Measurements from ENCODE around the gene E2F3.
A peak's percentile ranks its signal among the peaks of the same experiment; 100 is the strongest.
"Not testable (repeated sequence)": the region's sequence is repeated elsewhere in the genome, so short reads cannot be mapped to it uniquely, and the experiment has no call there.

The E2F3 gene

DNA sequence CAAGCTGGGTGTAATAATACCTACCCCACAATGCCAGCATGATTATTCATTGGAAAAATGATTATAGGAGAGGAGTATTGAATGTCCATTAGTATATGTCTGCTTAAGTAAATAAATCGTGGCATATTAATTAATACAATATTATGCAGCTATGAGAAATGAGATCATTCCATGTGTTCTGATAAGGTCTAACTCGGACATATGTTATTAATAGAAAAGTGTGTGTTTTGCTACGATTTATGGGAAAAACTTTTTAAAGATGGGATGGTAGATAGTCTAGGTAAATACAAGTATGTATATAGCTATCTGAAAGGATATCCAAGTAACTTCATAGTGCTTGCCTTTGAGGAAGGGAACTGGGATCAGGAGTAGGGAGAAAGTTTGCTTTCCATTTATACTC lies 71.1 kb downstream of the E2F3 start:
- no peak for DNase-seq

DNA sequence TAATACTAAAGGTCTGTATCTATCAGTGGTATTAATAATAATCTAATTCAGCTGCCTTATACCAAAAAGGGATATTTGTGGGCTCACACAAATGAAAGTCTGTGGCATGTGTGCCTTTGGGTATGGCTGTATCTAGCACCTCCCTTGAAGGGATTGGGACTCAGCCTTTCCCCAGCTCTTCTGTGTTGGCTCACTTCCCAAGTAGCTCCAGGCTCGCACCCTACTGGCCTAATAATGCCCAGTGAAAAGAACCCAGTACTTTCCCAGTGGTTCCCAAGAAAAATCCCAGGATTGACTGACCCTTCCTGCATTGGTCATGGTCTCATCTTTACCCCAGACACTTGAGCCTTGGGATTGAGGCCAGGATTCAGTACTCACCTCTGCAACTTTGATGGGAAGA lies 71.8 kb downstream of the E2F3 start:
- peak; percentile 7 for DNase-seq

DNA sequence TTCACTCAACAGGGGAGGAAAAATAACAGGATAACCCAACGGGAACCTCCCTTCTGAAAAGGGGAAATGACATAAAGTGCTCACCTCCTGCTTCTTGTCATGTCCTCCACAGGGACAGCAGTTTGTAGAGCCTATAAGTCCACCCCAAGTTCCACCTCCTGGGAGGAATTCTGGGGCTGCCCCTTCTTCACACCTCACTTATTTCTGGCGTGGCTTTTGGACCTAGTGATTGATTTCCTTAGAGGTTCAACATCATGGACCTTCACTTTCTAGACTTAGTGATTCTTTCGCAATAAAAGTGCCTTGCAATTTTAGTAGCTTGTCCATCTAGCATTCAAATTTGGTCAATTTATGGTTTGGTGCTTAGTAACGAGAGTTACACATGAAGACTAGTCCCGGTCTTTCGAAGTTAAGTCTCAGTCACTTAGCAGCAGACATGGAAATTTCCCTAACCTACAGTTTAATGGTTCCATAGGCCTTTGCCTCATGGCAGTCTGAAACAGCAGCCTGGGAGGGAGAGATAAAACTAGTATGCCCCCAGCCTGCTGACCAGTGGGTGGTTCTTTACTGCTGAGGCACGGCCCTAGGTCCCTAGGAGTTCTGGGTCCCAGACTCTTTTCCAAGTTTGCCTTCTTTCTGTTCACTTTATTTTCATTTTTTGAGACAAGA lies 73.3 kb downstream of the E2F3 start:
- DNase-seq = no peak

DNA sequence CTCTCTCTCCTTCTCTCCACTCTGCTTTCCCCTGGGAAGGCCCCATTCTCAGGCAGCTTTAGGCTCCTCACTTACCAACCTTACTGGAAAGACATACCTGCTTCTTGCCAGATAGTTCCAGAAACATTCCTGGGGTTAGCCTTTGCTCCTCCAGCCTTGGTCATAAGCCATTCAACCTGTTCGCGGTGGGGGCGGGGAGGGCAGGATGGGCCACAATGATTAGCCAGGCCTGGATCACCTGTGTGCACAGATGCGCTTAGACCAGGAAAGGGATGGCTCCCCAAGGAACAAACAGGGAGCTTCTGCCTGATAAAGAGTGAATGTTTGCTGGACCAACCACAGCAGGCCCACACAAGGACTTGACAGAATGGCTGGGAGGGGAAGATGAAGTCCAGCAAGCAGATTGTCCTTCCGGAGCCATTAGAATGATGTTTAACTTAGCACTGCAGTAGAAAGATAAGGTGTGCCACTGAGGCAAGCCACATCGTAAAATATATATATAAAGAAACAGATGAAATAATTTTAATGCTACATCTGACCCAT lies 74.9 kb downstream of the E2F3 start:
- DNase-seq = no peak

DNA sequence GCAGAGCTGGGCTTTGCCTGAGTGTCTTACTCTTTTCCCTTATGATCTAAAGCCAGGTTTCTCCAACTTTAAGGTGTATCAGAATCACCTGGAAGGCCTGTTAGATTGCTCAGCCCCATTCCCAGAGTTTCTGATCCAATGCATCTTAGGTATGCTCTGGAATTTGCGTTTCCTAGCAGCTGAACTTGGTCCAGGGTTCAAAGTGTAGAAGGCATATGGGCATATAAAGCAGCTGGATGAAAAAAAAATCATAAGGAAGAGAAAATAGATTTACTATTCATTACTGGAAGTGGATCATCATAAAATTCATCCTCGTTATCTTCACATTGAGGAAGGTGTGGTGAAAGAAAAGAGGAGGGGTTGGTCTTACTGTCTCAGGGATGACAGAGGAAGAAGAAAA lies 75.8 kb downstream of the E2F3 start:
- DNase-seq = no peak

DNA sequence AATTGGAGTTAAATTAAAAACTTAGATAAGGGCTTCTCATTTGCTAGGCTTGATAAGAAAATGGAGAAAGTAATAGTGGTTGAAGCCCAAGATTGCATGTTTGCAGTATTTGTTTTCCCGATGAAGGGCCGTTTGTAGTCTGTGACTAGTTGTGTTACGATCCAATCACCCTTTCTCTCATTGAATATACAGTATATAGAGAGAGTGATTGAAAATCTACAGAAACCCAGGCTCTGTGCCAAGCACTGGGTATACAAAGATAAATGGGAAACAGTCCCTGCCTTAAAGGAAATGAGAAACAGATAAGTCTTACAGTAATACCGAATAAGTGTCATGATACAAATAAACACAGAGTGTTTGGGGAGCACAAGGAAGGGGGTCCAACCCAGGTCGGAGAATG lies 77.4 kb downstream of the E2F3 start:
- no peak for DNase-seq

DNA sequence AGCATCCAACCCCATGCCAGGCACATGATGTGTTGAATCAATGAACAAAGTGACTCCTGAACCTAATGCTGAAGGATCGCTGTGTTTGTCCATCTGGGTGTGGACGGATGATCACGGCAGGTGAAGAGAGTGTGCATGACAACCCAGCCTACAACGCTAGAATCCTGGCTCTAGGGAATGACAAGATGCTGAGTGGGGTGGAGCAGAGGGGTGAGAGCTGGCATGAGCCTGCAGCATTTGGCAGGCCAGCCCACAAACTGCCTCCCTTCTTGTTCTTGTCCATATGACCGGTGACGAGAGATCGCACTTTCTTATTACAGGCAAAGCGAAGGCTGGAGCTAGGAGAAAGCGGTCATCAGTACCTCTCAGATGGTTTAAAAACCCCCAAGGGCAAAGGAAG lies 77.8 kb downstream of the E2F3 start:
- DNase-seq = no peak

DNA sequence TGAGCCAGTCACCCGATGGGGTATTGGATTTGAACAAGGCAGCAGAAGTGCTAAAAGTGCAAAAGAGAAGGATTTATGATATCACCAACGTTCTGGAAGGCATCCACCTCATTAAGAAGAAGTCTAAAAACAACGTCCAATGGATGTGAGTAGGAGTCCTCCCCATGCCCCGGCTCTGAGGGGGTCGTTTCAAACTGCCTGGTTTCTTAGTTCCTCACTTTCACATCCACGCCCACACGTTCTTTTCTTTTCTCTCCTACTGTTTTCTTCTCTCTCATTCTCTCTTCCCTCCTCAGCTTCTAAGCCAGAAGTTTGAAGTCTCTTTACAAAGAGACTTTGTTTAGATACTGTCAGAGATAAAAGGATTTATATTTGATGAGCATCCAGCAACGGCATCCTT lies 79.6 kb downstream of the E2F3 start:
- DNase-seq = no peak

DNA sequence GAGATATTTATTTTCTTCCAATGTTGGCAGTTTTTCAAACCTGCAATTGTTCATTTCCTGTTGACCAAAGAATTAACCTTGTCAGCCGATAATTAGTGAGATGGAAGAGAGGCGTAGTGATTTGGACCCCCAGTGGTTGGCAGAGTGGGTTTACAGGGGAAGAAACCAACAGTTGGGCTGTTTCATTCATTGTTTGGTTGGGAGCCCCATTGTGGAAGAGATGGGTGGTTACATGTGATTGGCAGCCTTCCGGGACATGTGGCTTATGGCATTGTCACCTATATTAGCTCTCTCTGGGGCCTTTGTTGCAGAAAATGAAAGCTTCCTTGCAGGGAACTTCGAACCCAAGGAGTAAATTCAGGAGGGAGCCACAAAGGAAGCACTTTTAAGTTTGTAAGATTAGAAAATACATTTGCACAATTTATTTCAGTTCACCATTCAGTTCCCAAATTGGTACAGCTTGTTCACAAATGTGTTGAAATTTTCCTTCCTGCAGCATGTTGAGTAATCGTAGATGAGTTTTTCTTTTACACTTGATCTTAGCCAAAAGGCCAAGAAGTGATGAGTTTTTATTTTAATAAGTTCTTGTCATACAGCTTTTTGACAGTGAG lies 82.3 kb downstream of the E2F3 start:
- peak; percentile 99 for DNase-seq

DNA sequence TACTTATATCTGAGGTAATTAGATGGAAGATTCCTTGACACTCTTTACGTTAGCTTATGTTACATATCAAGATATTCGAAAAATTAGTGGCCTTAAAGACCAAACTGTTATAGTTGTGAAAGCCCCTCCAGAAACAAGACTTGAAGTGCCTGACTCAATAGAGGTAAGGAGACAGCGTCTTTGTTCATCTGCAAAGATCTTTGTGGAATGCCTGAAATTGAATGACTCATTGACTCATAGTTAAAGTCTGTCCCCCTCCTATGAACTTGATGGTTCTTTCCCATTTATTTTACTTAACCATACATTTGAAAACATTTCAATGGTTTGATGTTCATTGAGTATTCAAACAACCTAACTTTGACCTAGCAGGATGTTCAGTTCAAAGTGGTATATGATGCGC lies 85.0 kb downstream of the E2F3 start:
- no peak for DNase-seq

DNA sequence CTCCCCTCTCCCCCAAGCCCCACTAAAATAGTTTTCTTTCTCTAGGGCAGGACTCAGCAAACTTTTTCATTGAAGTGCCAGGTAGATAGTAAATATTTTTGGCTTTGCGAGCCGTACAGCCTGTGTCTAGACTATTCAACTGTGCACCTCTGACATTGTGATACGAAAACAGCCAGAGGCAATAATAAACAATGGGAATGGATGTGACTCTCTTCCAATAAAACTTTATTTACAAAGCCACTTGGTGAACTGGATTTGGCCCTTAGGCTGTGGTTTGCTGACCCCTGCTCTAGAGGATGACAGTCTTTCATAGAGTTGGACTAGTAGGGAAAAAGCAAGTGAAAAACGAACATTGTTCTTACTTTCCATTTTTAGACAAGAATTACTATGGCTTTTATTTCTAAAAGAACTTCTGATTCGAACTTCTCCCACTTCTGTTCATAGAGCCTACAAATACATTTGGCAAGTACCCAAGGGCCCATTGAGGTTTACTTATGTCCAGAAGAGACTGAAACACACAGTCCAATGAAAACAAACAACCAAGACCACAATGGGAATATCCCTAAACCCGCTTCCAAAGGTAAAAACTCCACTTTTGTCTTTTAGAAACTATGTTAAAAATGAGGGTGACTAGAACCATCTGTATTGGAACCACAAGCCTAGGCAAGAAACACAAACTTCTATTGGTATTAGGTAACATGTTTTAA lies 86.1 kb downstream of the E2F3 start:
- DNase-seq = peak; percentile 31

DNA sequence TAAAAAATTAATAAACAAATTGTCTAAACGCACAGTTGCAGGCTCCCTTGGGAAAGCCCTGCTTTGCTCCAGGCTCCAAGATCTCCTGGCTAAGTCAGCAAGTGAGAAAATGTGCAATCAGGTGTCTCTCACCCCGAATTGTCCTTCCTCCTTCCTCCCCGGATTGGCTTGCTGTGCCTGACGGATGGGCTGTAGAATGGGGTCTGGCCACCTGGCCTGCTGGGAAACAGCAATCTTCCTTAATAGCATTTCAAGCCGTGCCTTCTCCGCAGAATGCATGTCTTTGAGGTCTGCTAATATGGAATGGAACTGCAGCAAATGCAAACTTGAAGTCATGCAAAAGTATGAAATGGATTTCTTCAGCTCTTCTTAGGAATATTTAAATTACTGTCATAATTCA lies 88.9 kb downstream of the E2F3 start:
- no peak for DNase-seq

DNA sequence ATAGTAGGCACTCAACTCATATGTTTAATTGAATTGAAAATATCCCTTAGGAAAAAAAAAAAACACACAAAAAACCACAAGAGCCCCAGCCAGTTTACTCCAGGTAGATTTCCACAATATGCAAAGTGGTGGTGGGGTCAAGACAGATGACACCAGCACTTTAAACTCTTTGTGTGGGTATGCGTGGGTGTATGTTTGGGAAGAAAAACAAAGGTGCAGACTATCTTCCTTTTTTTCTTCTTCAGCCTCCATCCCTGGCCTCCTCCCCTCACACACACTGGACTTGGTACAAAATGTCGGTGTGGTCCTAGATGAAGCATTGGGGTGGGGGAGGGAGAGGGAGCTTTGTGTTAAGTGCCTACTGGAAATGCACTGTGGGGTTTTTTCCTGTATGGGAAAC lies 90.4 kb downstream of the E2F3 start:
- no peak for DNase-seq

DNA sequence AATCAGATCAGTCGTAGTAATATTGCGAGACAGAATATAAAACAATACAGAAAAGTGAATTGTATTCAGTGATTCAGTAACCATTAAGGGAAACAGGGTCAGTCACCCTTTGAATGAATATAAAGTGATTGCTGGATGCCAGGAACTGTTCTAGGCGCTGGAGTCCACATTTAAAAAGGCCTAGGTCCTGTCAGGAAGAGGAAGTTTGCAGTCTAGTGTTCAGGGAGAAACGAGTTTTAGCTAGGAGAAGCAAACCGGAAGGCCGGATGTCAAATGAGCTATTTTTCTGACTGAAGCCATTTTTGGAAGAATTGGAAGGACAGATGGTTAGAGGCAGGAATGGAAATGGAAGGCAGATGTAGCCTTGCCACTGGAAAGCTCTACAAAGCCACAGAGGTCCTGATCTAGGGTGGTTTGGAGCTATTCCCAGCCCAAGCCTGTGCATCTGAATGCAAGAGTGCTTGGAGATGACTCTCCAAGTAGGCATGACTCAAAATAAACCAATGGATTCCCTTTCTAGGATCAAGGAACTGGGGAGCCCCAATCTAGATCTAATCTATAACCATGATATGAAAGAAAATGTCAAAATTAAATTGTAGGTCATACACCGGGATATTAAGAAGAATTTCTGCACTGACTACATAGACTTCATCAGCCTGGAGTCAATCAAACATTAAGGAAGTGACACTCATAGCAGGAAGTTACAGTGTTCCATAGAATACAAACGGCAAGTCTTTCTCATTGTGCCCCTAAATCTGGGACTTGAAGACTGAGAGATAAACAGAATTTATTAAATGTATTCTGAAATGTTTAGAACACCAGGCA lies 95.7 kb downstream of the E2F3 start:
- DNase-seq = no peak

DNA sequence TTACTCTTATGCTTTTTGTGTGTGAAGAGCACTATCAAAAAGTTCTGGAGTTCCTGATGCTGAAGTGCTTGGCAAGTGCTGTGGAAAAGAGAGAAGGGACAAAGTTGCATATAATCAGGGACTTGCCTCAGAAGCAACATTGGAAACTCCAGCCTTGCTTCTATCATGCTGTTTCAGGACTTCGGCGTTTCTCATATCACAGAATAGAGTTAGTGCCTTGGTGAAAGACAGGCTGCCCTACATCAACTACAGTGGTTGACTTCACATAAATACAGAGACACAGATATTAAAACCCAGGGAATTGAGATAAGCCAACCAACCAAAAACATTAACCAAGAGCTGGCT lies 96.3 kb downstream of the E2F3 start:
- DNase-seq = no peak

DNA sequence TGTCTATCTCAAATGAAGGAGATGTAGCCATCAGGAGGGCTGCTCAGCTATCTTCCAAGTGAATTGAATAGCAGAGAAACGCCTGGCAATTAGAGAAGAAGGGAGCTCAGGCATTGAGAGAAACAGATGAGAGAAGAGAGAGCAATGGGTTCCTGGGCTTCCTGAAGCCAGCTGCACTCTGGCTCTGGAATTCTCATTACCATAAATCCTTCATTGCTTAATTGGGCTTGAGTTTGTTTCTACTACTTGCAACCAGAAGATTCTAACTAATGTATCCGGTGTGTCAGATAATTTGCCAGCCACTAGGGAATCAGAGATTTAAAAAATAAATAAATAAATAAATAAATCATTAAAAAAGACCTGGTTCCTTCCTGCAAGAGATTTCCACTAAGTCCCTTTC lies 107.5 kb downstream of the E2F3 start:
- peak; percentile 41 for DNase-seq

DNA sequence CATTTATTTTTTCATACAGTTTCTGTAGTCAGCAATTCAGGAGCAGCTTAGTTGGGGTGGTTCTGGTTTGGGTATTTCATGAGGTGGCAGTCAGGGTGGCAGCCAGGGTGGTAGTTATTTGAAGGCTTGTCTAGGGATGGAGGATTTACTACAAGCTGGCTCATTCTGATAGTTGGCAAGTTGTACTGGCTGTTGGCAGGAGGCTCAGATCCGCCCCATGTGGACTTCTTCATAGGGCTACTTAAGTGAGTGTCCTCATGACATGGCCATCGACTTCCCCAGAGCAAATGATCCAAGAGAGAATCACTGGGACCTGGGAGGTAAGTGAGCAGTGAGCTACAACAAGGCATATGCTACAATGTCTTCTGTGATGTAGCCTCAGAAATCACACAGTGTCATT lies 110.2 kb downstream of the E2F3 start:
- no peak for DNase-seq

DNA sequence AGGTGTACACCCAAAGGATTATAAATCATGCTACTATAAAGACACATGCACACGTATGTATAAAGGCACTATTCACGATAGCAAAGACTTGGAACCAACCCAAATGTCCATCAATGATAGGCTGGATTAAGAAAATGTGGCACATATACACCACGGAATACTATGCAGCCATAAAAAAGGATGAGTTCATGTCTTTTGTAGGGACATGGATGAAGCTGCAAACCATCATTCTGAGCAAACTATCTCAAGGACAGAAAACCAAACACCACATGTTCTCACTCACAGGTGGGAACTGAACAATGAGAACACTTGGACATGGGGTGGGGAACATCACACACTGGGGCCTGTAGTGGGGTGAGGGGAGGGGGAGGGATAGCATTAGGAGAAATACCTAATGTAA lies 123.5 kb downstream of the E2F3 start:
- not testable (repeated sequence) for DNase-seq

DNA sequence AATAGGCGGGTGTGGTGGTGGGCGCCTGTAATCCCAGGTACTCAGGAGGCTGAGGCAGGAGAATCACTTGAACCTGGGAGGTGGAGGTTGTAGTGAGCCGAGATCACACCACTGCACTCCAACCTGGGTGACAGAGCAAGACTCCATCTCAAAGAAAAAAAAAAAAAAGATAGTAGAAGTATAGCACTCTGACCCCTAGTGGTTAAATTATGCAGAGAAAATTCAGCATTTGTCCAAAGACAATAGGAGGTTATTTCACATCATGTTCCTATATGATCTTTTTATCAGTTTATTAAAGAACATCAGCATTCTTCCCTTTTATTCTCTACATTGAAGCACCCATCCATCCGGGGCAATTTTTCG lies 127.4 kb downstream of the E2F3 start:
- DNase-seq = peak; percentile 77

DNA sequence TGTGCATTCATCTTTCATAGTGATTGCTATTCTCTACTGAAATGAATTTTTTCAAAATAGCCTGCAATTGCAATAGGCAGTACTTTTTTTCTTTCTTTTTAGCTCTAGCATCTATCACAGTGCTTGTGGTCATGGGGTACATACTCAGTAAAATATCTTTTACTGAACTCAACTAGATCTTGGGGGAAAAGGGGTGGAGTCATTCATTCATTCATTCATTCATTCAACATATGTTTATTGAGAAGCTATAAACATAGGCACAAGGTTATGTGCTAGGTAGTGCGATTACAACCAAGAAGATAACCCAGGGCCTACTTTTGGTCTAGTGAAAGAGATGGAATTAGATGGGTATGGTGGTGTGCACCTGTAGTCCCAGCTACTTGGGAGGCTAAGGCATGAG lies 131.2 kb downstream of the E2F3 start:
- no peak for DNase-seq

DNA sequence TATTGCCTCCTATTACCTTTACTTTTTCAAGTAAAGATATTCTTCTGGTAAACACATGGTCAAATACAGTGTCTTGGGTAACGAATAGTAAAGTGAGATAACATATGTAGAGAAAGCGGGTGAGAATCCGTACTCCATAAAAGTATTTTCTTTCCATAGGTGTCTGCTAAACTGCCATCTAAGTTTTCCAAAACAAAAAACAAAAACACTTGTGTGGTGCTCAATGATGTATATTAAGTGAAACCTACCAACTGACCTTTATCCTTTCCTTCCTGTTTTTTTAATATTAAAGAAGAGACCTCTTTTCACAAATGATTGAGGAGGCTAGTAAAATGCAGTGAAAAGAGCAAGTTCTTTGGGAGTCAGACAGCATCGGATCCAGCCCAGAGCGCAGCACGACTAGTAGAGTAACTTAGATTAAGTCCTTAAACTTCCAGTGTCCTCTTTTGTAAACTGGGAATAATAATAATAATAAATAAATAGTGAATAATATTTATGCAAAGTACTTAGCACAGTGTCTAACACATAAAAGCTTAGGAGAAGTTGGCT lies 132.1 kb downstream of the E2F3 start:
- no peak for DNase-seq

DNA sequence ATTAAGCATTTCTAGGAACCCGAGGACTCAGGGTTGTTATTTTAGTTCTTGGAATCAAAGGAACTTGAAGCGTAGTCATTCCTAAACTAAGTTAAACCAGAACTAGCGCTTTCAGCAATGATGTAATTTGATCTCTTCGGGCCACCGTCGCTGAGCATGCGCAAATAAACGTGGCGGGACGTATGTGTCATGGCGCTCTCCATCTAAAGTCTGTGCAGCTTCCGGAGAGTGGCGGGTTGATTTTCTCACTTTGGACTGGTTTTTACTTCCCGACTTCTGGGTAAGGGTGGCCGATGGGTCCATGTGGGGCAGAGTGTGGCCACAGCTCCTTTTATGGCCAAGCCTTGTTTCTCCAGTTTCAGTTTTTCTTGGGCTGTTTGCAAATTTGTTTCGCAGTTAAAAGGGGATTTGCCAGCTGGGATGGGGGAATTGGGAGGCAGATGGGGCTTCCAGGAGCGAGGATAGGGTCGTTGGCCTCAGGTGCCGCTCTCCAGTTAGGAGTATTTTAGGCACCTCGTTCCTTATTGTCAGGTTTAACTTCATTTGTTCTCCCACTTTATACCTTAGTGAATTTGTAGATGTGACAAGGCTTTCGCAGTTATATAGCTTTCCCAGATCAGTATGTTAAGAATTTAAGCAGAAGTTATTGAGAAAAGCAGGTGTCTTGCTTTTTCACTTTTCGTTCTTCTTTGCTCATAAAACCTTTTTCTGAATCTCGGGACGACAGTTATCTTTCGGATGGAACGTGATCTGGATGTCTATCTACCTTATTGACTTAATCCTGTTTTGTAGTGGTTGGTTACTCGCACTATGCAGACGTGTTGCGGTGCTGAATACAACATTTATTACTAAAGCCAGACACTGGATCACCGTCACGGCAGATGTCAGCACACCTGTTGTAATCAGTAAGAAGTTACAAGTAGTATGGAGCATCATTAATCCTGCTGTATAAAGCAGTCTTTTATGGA lies 132.9 kb downstream of the E2F3 start, which contains the start of gene CDKAL1:
Gene CDKAL1 (plus strand): TSS at position 163 of the 968 bp plus-strand sequence. CDS start 11,894 bp downstream, outside the sequence.
- peak; percentile 96 for DNase-seq
